HEK293 (cell line): ENCODE data around the gene TSGA10IP.

ENCODE experiments used
- IKZF3 ChIP-seq: fragments of 450-650 bp; IDR thresholded peaks from 2 replicates; pipeline ENCODE4 v1.5.0; 2018; ENCODE audit warnings: missing biosample characterization, mild to moderate bottlenecking, missing genetic modification characterization, moderate library complexity
- OVOL3 ChIP-seq: fragments of 450-650 bp; formaldehyde crosslinking; IDR thresholded peaks from 2 replicates; pipeline ENCODE4 v1.5.1; 2016; ENCODE audit warnings: missing biosample characterization, missing genetic modification characterization
- SCRT1 ChIP-seq: fragments of 450-650 bp; formaldehyde crosslinking; IDR thresholded peaks from 2 replicates; pipeline ENCODE4 v1.5.1; 2016; ENCODE audit warnings: missing biosample characterization, missing genetic modification characterization, borderline replicate concordance
- ZBTB20 ChIP-seq: fragments of 450-650 bp; formaldehyde crosslinking; IDR thresholded peaks from 2 replicates; pipeline ENCODE4 v1.5.1; 2016; ENCODE audit warnings: missing biosample characterization, missing genetic modification characterization
- ZFP41 ChIP-seq: fragments of 450-650 bp; formaldehyde crosslinking; IDR thresholded peaks from 2 replicates; pipeline ENCODE4 v1.5.1; 2016; ENCODE audit warnings: missing biosample characterization, missing genetic modification characterization, borderline replicate concordance
- ZNF133 ChIP-seq: fragments of 450-650 bp; formaldehyde crosslinking; IDR thresholded peaks from 2 replicates; pipeline ENCODE4 v1.5.1; 2016; ENCODE audit warnings: missing biosample characterization, missing genetic modification characterization
- ZNF19 ChIP-seq: fragments of 450-650 bp; formaldehyde crosslinking; IDR thresholded peaks from 2 replicates; pipeline ENCODE4; 2016; ENCODE audit warnings: missing biosample characterization, missing genetic modification characterization, low read depth
- ZNF223 ChIP-seq: fragments of 450-650 bp; formaldehyde crosslinking; IDR thresholded peaks from 2 replicates; pipeline ENCODE4 v1.5.1; 2016; ENCODE audit warnings: missing biosample characterization, missing genetic modification characterization
- ZNF24 ChIP-seq: fragments of 450-650 bp; formaldehyde crosslinking; IDR thresholded peaks from 2 replicates; pipeline ENCODE4 v1.5.1; 2016; ENCODE audit warnings: missing biosample characterization, missing genetic modification characterization
- ZNF248 ChIP-seq: fragments of 450-650 bp; formaldehyde crosslinking; IDR thresholded peaks from 2 replicates; pipeline ENCODE4 v1.5.1; 2017; ENCODE audit warnings: missing biosample characterization, missing genetic modification characterization
- ZNF335 ChIP-seq: fragments of 450-650 bp; formaldehyde crosslinking; conservative IDR thresholded peaks from 2 replicates; pipeline ENCODE4 v1.5.1; 2016; ENCODE audit warnings: missing biosample characterization, missing genetic modification characterization
- ZNF433 ChIP-seq: fragments of 450-650 bp; formaldehyde crosslinking; IDR thresholded peaks from 2 replicates; pipeline ENCODE4 v1.5.1; 2016; ENCODE audit warnings: missing biosample characterization, missing genetic modification characterization, low read depth
- ZNF561 ChIP-seq: fragments of 450-650 bp; IDR thresholded peaks from 2 replicates; pipeline ENCODE4 v1.5.1; 2018; ENCODE audit warnings: missing biosample characterization, missing genetic modification characterization, borderline replicate concordance
- ZNF624 ChIP-seq: fragments of 450-650 bp; formaldehyde crosslinking; IDR thresholded peaks from 2 replicates; pipeline ENCODE4 v1.5.1; 2017; ENCODE audit warnings: missing biosample characterization, missing genetic modification characterization
- ZNF660 ChIP-seq: fragments of 450-650 bp; IDR thresholded peaks from 2 replicates; pipeline ENCODE4 v1.5.1; 2018; ENCODE audit warnings: missing biosample characterization, mild to moderate bottlenecking, missing genetic modification characterization
- ZNF664 ChIP-seq: fragments of 450-650 bp; formaldehyde crosslinking; IDR thresholded peaks from 2 replicates; pipeline ENCODE4 v1.5.1; 2016; ENCODE audit warnings: missing biosample characterization, missing genetic modification characterization
- ZNF707 ChIP-seq: fragments of 450-650 bp; formaldehyde crosslinking; IDR thresholded peaks from 2 replicates; pipeline ENCODE4 v1.5.1; 2016; ENCODE audit warnings: missing biosample characterization, missing genetic modification characterization
- ZSCAN16 ChIP-seq: fragments of 450-650 bp; formaldehyde crosslinking; IDR thresholded peaks from 2 replicates; pipeline ENCODE4 v1.5.1; 2016; ENCODE audit warnings: missing biosample characterization, missing genetic modification characterization
- ZXDB ChIP-seq: fragments of 450-650 bp; formaldehyde crosslinking; IDR thresholded peaks from 2 replicates; pipeline ENCODE4 v1.5.1; 2016; ENCODE audit warnings: missing biosample characterization, missing genetic modification characterization
- TF ChIP-seq, protein P1 (sequence below): fragments of 450-650 bp; formaldehyde crosslinking; IDR thresholded peaks from 2 replicates; pipeline ENCODE4 v1.5.1; 2016; ENCODE audit warnings: missing biosample characterization, missing genetic modification characterization
- TF ChIP-seq, protein P2 (sequence below): fragments of 450-650 bp; formaldehyde crosslinking; IDR thresholded peaks from 2 replicates; pipeline ENCODE4 v1.5.1; 2017; ENCODE audit warnings: missing biosample characterization, missing genetic modification characterization
- TF ChIP-seq, protein P3 (sequence below): fragments of 450-650 bp; formaldehyde crosslinking; IDR thresholded peaks from 2 replicates; pipeline ENCODE4 v1.5.1; 2016; ENCODE audit warnings: missing biosample characterization, missing genetic modification characterization, borderline replicate concordance
- TF ChIP-seq, protein P4 (sequence below): fragments of 450-650 bp; formaldehyde crosslinking; IDR thresholded peaks from 2 replicates; pipeline ENCODE4 v1.5.1; 2017; ENCODE audit warnings: missing biosample characterization, mild to moderate bottlenecking, missing genetic modification characterization, moderate library complexity
- TF ChIP-seq, protein P5 (sequence below): fragments of 450-650 bp; formaldehyde crosslinking; IDR thresholded peaks from 2 replicates; pipeline ENCODE4 v1.5.1; 2016; ENCODE audit warnings: missing biosample characterization, missing genetic modification characterization
- TF ChIP-seq, protein P6 (sequence below): fragments of 450-650 bp; formaldehyde crosslinking; IDR thresholded peaks from 2 replicates; pipeline ENCODE4 v1.5.1; 2016; ENCODE audit warnings: missing biosample characterization, missing genetic modification characterization

Gene TSGA10IP

DNA sequence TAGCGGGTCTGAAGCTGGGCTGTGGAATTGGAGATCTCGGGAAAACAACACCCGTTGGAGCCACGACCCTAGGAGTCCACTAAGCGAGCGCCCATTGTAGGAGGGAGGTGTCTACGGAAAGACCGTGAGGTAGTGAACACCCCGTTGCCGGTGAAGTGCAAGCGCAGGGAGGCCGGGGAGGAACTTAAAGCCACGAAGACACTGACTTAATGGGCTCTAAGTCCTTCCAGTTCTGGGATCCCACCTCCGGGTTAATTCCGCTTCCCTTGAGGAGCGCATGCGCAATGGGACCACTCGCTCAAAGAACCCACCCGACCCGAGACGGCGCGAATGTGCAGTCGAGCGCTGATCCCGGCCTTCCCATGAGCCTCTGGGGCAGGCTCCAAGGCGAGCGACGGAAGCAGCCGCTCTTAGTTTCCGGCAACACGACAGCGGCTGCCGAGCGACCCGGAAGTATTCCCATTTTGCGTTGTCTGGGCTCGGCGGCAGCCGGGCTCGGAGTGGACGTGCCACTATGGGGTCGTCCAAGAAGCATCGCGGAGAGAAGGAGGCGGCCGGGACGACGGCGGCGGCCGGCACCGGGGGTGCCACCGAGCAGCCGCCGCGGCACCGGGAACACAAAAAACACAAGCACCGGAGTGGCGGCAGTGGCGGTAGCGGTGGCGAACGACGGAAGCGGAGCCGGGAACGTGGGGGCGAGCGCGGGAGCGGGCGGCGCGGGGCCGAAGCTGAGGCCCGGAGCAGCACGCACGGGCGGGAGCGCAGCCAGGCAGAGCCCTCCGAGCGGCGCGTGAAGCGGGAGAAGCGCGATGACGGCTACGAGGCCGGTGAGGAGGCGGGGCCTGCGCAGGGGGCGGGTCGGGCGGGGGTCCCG, 16.2 kb downstream of the TSGA10IP start, which contains the start of gene SART1 (continued):
- TF ChIP-seq ZNF24 (tag by site-specific recombination) (no peak), ZNF335 (peak; percentile 56), ZNF664 (tag by site-specific recombination) (no peak), ZFP41 (no peak), ZNF19 (no peak), ZSCAN16 (tag by site-specific recombination) (no peak), ZXDB (peak; percentile 66), ZBTB20 (tag by site-specific recombination) (peak; percentile 5; the same call in 1 of the 2 replicates), ZNF433 (tag by site-specific recombination) (no peak), ZNF707 (no peak), ZNF624 (tag by site-specific recombination) (no peak), SCRT1 (no peak), OVOL3 (tag by site-specific recombination) (no peak), IKZF3 (tag by site-specific recombination) (0 out of 2 replicates have a peak, but pooled peaks have one; percentile 33), ZNF660 (tag by site-specific recombination) (no peak; the same call in none of the 2 replicates), ZNF133 (tag by site-specific recombination) (no peak), ZNF223 (tag by site-specific recombination) (no peak), ZNF248 (tag by site-specific recombination) (no peak), ZNF561 (tag by site-specific recombination) (no peak)
- TF ChIP-seq, protein P1, sequence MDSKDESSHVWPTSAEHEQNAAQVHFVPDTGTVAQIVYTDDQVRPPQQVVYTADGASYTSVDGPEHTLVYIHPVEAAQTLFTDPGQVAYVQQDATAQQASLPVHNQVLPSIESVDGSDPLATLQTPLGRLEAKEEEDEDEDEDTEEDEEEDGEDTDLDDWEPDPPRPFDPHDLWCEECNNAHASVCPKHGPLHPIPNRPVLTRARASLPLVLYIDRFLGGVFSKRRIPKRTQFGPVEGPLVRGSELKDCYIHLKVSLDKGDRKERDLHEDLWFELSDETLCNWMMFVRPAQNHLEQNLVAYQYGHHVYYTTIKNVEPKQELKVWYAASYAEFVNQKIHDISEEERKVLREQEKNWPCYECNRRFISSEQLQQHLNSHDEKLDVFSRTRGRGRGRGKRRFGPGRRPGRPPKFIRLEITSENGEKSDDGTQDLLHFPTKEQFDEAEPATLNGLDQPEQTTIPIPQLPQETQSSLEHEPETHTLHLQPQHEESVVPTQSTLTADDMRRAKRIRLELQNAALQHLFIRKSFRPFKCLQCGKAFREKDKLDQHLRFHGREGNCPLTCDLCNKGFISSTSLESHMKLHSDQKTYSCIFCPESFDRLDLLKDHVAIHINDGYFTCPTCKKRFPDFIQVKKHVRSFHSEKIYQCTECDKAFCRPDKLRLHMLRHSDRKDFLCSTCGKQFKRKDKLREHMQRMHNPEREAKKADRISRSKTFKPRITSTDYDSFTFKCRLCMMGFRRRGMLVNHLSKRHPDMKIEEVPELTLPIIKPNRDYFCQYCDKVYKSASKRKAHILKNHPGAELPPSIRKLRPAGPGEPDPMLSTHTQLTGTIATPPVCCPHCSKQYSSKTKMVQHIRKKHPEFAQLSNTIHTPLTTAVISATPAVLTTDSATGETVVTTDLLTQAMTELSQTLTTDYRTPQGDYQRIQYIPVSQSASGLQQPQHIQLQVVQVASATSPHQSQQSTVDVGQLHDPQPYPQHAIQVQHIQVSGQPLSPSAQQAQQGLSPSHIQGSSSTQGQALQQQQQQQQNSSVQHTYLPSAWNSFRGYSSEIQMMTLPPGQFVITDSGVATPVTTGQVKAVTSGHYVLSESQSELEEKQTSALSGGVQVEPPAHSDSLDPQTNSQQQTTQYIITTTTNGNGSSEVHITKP (tag by site-specific recombination), result peak; percentile 93
- TF ChIP-seq, protein P2, sequence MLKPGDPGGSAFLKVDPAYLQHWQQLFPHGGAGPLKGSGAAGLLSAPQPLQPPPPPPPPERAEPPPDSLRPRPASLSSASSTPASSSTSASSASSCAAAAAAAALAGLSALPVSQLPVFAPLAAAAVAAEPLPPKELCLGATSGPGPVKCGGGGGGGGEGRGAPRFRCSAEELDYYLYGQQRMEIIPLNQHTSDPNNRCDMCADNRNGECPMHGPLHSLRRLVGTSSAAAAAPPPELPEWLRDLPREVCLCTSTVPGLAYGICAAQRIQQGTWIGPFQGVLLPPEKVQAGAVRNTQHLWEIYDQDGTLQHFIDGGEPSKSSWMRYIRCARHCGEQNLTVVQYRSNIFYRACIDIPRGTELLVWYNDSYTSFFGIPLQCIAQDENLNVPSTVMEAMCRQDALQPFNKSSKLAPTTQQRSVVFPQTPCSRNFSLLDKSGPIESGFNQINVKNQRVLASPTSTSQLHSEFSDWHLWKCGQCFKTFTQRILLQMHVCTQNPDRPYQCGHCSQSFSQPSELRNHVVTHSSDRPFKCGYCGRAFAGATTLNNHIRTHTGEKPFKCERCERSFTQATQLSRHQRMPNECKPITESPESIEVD (tag by site-specific recombination), result no peak
- TF ChIP-seq, protein P3, sequence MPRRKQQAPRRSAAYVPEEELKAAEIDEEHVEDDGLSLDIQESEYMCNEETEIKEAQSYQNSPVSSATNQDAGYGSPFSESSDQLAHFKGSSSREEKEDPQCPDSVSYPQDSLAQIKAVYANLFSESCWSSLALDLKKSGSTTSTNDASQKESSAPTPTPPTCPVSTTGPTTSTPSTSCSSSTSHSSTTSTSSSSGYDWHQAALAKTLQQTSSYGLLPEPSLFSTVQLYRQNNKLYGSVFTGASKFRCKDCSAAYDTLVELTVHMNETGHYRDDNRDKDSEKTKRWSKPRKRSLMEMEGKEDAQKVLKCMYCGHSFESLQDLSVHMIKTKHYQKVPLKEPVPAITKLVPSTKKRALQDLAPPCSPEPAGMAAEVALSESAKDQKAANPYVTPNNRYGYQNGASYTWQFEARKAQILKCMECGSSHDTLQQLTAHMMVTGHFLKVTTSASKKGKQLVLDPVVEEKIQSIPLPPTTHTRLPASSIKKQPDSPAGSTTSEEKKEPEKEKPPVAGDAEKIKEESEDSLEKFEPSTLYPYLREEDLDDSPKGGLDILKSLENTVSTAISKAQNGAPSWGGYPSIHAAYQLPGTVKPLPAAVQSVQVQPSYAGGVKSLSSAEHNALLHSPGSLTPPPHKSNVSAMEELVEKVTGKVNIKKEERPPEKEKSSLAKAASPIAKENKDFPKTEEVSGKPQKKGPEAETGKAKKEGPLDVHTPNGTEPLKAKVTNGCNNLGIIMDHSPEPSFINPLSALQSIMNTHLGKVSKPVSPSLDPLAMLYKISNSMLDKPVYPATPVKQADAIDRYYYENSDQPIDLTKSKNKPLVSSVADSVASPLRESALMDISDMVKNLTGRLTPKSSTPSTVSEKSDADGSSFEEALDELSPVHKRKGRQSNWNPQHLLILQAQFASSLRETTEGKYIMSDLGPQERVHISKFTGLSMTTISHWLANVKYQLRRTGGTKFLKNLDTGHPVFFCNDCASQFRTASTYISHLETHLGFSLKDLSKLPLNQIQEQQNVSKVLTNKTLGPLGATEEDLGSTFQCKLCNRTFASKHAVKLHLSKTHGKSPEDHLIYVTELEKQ (tag by site-specific recombination), result no peak
- TF ChIP-seq, protein P4, sequence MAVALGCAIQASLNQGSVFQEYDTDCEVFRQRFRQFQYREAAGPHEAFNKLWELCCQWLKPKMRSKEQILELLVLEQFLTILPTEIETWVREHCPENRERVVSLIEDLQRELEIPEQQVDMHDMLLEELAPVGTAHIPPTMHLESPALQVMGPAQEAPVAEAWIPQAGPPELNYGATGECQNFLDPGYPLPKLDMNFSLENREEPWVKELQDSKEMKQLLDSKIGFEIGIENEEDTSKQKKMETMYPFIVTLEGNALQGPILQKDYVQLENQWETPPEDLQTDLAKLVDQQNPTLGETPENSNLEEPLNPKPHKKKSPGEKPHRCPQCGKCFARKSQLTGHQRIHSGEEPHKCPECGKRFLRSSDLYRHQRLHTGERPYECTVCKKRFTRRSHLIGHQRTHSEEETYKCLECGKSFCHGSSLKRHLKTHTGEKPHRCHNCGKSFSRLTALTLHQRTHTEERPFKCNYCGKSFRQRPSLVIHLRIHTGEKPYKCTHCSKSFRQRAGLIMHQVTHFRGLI (tag by site-specific recombination), result peak; percentile 83
- TF ChIP-seq, protein P5, sequence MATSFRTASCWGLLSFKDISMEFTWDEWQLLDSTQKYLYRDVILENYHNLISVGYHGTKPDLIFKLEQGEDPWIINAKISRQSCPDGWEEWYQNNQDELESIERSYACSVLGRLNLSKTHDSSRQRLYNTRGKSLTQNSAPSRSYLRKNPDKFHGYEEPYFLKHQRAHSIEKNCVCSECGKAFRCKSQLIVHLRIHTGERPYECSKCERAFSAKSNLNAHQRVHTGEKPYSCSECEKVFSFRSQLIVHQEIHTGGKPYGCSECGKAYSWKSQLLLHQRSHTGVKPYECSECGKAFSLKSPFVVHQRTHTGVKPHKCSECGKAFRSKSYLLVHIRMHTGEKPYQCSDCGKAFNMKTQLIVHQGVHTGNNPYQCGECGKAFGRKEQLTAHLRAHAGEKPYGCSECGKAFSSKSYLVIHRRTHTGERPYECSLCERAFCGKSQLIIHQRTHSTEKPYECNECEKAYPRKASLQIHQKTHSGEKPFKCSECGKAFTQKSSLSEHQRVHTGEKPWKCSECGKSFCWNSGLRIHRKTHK (tag by site-specific recombination), result no peak
- TF ChIP-seq, protein P6, sequence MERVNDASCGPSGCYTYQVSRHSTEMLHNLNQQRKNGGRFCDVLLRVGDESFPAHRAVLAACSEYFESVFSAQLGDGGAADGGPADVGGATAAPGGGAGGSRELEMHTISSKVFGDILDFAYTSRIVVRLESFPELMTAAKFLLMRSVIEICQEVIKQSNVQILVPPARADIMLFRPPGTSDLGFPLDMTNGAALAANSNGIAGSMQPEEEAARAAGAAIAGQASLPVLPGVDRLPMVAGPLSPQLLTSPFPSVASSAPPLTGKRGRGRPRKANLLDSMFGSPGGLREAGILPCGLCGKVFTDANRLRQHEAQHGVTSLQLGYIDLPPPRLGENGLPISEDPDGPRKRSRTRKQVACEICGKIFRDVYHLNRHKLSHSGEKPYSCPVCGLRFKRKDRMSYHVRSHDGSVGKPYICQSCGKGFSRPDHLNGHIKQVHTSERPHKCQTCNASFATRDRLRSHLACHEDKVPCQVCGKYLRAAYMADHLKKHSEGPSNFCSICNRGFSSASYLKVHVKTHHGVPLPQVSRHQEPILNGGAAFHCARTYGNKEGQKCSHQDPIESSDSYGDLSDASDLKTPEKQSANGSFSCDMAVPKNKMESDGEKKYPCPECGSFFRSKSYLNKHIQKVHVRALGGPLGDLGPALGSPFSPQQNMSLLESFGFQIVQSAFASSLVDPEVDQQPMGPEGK (tag by site-specific recombination), result no peak
